NB4 (cell line): ENCODE data around the gene KIF5C.

Experiments used
- DNase-seq: peaks from one replicate; pipeline ENCODE4 v3.0.0; 2010; ENCODE audit warnings: low read depth
- H3K4me3 ChIP-seq: one replicate; pipeline ENCODE4 v1.5.1; 2011; ENCODE audit warnings: mild to moderate bottlenecking, low read depth, low read length, moderate library complexity
- MYC ChIP-seq: IDR thresholded peaks from 2 replicates; pipeline ENCODE4 v1.6.1; 2011; ENCODE audit warnings: low read depth, low read length
- POLR2A ChIP-seq: IDR thresholded peaks from 2 replicates; pipeline ENCODE4 v1.6.1; 2011; ENCODE audit warnings: mild to moderate bottlenecking; ENCODE audit not compliant: insufficient read length; ENCODE audit errors: extremely low read depth
- TF ChIP-seq, protein P1 (sequence below): IDR thresholded peaks from 2 replicates; pipeline ENCODE4 v1.6.1; 2011; ENCODE audit warnings: low read depth, low read length
- TF ChIP-seq, protein P2 (sequence below): IDR thresholded peaks from one replicate; pipeline ENCODE4 v1.5.1; 2012; ENCODE audit warnings: low read depth, low read length

The KIF5C gene

DNA sequence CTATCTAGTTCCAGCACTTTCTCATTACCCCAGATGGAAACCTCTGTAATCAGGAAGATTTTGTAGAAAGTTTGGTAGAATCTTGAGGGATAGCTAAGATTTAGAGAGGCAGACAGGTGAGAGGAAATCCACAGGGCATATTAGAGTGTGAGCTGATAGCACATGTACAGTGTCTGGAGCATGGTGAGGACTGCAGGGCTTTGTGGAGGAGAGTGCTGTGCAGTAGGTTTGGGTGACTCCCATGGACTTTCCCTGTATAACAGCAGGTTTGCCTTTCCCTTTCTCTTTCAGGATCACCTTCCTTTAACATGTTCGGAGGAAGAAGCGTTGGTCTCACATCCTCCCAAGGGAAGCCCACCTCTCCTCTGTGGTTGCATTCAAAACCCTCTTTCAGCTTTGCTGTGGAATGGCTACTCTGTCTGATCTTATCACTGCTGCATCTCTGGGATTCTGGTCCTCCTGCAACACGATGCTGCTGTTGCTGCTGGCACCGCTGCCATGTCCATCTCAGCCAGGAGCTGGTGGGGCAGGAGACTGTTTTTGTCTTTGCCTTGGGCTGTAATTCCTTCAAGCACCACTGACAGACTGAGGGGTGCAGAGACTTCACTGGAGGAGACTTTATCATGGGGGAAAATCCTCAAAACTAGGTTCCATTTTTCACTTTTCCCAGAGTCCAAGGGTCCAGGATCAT lies 7.8 kb upstream of the KIF5C start:
- no peak for DNase-seq
- H3K4me3 ChIP-seq: no peak overlapping the region
- TF ChIP-seq MYC (no peak), POLR2A (no peak)
- TF ChIP-seq, protein P1, sequence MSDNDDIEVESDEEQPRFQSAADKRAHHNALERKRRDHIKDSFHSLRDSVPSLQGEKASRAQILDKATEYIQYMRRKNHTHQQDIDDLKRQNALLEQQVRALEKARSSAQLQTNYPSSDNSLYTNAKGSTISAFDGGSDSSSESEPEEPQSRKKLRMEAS: no peak
- TF ChIP-seq, protein P2, sequence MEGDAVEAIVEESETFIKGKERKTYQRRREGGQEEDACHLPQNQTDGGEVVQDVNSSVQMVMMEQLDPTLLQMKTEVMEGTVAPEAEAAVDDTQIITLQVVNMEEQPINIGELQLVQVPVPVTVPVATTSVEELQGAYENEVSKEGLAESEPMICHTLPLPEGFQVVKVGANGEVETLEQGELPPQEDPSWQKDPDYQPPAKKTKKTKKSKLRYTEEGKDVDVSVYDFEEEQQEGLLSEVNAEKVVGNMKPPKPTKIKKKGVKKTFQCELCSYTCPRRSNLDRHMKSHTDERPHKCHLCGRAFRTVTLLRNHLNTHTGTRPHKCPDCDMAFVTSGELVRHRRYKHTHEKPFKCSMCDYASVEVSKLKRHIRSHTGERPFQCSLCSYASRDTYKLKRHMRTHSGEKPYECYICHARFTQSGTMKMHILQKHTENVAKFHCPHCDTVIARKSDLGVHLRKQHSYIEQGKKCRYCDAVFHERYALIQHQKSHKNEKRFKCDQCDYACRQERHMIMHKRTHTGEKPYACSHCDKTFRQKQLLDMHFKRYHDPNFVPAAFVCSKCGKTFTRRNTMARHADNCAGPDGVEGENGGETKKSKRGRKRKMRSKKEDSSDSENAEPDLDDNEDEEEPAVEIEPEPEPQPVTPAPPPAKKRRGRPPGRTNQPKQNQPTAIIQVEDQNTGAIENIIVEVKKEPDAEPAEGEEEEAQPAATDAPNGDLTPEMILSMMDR: no peak

DNA sequence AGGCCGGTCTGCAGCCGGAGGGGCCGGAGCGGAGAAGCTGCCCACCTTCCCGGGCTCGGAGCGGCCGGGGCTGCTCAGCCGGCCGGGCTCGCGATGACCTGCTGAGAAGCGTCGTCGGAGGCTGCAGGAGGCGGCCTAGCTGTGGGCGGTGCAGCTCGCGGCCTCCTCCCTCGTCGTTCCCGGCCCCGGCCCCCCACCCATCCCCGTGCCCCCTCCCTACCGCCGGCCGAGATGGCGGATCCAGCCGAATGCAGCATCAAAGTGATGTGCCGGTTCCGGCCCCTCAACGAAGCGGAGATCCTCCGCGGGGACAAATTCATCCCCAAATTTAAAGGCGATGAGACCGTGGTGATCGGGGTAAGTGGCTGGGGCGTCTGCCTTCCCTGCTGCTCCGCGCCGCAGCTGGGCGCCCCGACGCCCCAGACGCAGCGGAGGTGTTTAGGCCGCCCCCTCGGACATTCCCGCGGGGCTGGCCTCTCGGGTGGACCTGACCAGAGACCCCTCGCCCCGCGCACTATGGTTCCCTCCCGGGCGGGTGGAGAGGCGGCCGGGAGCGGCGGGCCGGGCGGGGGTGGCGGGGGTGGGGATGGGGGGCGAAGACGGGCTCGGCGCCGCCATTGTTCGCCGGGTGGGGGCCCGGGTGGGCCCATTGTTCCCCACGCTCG lies 492 bp downstream of the KIF5C start:
- no peak overlapping the region for H3K4me3 ChIP-seq
- TF ChIP-seq, protein P1: no peak
- TF ChIP-seq, protein P2: no peak
- TF ChIP-seq MYC: no peak
- TF ChIP-seq POLR2A: no peak

DNA sequence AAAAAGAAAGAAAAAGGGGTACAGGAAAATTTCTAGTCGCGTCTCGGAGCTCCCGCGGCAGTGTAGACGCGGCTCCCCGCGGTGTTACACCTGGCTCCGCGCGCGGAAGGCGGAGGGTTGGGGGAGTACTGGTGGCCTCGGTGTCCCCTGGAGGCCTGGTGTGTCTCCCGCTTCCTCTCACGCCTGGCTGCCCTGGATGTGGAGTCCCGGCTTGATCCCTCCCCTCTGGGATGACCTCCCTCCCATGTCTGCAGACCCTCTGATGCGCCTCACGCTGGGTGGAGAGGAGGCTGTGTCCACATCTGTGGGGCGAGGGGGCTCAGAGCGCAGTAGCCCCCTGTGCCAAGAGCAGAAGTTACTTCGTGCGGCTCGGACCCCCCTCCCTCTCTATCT lies 1.2 kb downstream of the KIF5C start:
- TF ChIP-seq, protein P1: no peak
- TF ChIP-seq, protein P2: no peak
- TF ChIP-seq MYC (no peak), POLR2A (no peak)
- DNase-seq: no peak
- H3K4me3 ChIP-seq: no peak overlapping the region

More for the DNA sequence above, 492 bp downstream of the KIF5C start:
- no peak for DNase-seq

DNA sequence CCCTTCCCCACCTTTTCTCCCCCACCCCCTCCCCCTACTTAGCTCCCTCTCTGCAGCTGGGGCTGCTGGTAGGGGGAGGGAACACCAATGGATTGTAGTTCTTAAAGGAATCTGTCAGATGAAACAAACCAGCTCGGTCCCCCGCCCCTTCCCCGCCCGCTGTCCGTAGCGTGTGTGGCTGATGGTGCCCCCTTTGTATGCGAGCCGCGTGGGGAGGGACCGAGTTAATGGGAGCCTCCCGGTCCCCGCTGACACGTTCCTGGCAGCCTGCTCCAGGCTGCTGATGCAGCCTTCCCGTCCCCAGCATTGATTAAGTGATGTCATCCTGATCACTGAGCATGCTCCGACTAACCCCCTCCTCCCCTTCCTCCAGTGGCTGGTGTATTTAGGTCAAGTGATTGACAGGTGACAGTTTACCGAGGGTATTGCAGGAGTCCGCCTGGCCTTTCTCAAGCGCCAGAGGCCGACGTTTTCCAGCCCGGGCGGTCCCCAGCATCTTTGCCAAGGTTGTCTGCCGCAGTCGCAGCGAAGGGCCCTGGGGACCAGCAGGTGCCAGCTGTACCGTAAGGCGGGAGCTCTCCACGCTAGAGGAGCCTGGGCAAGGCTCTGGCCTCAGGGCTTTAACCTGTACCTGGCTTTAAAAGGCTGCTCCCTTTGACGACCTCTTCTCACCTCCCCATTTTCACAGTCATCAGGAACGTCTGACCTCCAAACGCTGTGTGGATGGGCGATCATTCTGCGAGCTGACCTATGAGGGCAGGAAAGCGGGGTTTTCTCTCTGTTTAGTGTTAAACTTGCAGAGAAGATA lies 1.8 kb downstream of the KIF5C start:
- TF ChIP-seq POLR2A (no peak), MYC (no peak)
- TF ChIP-seq, protein P1: no peak
- TF ChIP-seq, protein P2: no peak
- DNase-seq: no peak
- H3K4me3 ChIP-seq: no peak overlapping the region

DNA sequence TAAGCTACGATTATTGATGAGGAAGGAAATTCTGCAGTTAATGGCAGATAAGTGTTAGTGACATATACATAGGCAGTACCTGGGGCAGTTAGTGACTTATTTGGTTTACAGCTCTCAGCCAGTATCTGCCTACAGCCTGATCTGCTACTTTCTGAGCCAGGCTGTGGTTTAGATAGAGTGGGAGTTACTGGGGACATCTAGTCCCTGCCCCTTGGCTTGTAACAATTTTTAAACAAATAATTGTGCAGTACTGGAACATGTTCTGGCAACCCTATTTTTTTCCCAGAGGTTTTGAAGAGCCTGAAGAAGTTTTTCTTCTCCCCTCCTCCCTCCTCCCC lies 2.3 kb downstream of the KIF5C start:
- H3K4me3 ChIP-seq: no peak overlapping the region
- TF ChIP-seq POLR2A: no peak
- TF ChIP-seq, protein P2: no peak
- TF ChIP-seq, protein P1: no peak
- no peak for TF ChIP-seq MYC

More for the DNA sequence above, 2.3 kb downstream of the KIF5C start:
- no peak for DNase-seq
